LNCAP (cell line): ENCODE data around the gene CRMP1.

Experiments
- TF ChIP-seq, protein P1 (sequence below): fragments of 450-650 bp; IDR thresholded peaks from 2 replicates; pipeline ENCODE4 v1.5.1; 2017; ENCODE audit warnings: mild to moderate bottlenecking

CRMP1 gene

DNA sequence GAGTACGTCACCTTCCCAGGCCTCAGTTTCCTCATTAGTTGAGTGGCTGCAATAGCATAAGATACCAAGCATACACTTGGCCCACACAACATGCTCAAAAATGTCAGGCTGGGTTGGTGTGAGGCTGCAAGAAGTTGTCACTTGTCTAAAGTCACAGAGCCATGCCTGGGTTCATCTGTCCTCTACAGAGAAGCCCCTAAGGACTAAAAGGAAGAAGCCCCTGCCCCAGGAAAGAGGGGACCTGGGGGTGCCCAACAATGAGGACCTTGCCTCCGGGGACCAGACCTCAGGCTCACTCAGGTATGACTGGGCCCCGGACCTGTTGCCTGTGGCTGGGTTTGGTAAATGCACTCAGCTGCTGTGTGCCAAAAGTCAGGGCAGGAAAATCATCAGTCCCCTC lies 82.7 kb downstream of the CRMP1 start:
- TF ChIP-seq, protein P1, sequence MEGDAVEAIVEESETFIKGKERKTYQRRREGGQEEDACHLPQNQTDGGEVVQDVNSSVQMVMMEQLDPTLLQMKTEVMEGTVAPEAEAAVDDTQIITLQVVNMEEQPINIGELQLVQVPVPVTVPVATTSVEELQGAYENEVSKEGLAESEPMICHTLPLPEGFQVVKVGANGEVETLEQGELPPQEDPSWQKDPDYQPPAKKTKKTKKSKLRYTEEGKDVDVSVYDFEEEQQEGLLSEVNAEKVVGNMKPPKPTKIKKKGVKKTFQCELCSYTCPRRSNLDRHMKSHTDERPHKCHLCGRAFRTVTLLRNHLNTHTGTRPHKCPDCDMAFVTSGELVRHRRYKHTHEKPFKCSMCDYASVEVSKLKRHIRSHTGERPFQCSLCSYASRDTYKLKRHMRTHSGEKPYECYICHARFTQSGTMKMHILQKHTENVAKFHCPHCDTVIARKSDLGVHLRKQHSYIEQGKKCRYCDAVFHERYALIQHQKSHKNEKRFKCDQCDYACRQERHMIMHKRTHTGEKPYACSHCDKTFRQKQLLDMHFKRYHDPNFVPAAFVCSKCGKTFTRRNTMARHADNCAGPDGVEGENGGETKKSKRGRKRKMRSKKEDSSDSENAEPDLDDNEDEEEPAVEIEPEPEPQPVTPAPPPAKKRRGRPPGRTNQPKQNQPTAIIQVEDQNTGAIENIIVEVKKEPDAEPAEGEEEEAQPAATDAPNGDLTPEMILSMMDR: no peak

DNA sequence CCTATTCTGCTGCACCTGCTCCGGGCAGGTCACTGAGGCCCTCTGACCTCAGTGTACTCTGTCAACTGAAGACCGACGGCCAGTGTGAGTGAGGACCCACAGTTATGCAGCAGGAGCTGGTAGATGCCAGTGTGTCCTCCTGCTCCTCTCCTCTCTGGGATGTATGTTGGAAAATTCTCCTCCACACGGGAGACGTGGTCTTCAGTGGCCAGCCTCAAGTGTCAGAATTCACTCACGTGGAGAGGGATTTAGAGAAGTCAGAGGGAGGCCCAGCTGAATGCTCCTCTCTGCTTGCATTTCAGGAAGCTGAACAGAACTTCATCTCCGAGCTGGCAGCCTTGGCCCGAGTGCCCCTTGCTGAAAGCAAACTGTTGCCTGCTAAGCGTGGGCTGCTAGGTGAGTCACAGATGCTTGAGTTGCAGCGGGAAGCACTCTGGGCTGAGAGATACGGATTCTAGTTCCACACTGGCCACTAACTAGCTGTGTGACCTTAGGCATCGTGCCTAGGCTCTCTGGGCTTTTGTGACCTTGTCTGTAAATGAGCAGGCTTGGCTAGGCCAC lies 83.6 kb downstream of the CRMP1 start:
- TF ChIP-seq, protein P1: no peak

DNA sequence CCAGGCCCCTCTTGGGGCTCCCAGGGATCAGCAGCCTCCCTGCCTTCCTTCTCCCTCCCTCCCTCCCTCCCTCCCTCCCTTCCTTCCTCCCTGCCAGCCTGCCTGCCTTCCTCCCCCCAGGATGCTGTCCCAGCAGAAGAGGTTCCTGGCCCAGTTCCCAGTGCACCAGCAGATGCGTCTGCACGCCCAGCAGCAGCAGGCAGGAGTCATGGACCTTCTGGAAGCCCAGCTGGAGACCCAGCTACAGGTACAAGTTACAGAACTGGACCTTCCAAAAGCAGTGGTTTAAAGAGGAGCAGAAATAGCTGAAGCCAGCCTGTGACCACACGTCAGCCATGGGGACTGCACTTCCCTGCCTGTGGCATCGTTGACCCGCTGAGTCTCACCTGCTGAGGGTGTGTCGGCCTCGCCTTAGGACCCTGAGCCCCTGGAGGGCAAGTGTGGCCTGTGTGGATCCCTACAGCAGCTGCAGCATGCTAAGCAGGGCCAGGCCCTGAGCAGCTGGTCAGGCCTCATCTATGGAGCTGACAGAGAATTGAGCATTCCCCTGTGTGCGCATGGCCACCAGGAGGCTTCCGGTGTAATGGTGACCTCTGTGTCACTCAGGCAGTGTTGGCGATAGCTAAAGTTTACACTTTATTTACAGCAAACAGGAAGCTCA lies 84.7 kb downstream of the CRMP1 start:
- TF ChIP-seq, protein P1: no peak

DNA sequence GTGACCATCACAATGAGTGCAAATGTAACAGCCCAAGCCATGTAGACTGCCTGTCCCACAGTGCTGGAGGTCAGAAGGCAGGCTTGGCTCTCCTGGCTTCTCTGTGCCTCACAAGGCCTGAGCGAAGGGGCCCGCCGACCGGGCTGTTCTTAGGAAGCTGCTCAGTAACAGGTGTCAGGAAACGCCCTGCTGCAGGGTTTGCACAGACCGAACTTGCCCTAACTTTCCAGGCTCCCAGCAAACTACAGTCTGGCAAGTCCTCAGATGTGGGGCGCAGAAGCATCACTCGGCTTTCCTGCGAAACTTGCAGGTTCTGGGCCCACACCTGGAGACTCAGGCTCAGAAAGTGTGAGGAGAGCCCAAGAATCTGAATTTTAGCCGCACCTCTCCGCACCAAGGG lies 87.6 kb downstream of the CRMP1 start:
- TF ChIP-seq, protein P1: no peak

DNA sequence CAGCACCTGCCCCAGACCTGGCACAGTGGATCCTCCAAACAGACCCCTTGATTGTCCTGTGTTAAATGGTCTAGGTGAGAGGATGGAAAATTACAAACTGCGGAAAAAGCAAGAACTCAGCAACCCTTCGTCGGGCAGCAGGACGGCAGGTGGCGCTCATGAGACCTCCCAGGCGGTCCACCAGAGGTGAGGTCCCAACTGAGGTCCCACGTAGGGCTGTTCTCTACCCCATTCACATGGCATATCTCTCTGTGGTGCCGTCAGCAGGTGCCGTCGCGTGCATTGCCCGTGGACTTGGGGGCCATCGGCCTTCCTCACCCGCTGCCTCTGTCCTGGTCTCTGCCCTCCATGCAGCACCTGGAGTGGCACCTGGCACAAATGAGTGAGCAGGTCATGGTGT lies 88.2 kb downstream of the CRMP1 start:
- TF ChIP-seq, protein P1: peak; percentile 51

DNA sequence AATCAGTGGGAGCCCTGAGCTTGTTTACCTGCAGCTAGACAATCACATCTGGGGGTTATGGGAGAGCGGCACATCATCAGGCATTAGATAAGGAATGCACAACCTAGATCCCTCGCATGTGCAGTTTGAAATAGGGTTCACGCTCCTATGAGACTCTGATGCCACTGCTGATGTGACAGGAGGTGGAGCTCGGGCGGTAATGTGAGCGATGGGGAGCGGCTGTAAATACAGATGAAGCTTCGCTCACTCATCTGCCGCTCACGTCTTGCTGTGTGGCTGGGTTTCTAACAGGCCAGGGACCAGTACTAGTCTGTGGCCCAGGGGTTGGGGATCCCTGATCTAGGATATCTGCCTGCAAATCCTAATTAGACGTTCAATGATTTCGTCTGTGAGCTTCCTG lies 90.3 kb downstream of the CRMP1 start:
- TF ChIP-seq, protein P1: no peak

DNA sequence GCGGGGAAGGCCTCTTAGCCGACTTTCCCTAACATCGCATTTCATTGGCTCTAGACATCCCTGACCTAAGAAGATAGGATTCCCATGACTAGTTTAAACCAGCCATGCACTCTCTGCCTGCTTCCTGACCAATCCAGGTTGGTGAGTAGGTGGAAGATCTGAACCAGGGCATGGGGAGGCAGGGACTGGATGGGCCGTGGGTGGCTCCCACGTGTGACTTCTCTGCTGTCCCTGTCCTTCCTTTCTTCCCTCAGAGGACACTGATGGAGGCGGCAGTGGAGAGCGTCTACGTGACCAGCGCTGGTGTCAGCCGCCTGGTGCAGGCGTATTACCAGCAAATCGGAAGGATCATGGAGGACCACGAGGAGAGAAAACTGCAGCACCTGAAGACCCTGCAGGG lies 91.2 kb downstream of the CRMP1 start:
- TF ChIP-seq, protein P1: no peak
